ENCODE results near the gene RIPK3.

The RIPK3 gene

GRCh38 chr14:24321212-24321975 is 18.4 kb downstream of the RIPK3 start:
- Histone ChIP-seq H3K4me1 (ENCODE audit: control insufficient read depth, insufficient read depth, low read length, unreplicated experiment) (peaks cover 14% of the 10 kb centered on the region), H3K36me3 (ENCODE audit: insufficient read depth, low read length) (no peaks in the 10 kb centered on the region), H2AFZ (ENCODE audit: low read length, unreplicated experiment) (no peak overlapping the region), H3K4me3 (ENCODE audit: low read depth, low read length) (no peak overlapping the region), H3K27ac (ENCODE audit: low read depth, low read length) (no peak overlapping the region), H3K27me3 (ENCODE audit: insufficient read depth, low read length) (0 out of 2 replicates have a peak, but pooled peaks cover 10% of the 10 kb centered on the region), H3K79me2 (ENCODE audit: control insufficient read depth, insufficient read depth, low read length, unreplicated experiment) (no peaks in the 10 kb centered on the region)

GRCh38 chr14:24317141-24317928 is 22.5 kb downstream of the RIPK3 start:
- no peaks in the 10 kb centered on the region for H3K36me3 ChIP-seq (ENCODE audit: insufficient read depth, low read length)
- H3K27me3 ChIP-seq (ENCODE audit: insufficient read depth, low read length): 0 out of 2 replicates have a peak, but pooled peaks cover 10% of the 10 kb centered on the region
- peaks cover 14% of the 10 kb centered on the region for H3K4me1 ChIP-seq (ENCODE audit: control insufficient read depth, insufficient read depth, low read length, unreplicated experiment)
- H2AFZ ChIP-seq (ENCODE audit: low read length, unreplicated experiment): no peak overlapping the region
- H3K27ac ChIP-seq (ENCODE audit: low read depth, low read length): peak overlapping the region; percentile 34
- H3K4me3 ChIP-seq (ENCODE audit: low read depth, low read length): no peak overlapping the region
- H3K79me2 ChIP-seq (ENCODE audit: control insufficient read depth, insufficient read depth, low read length, unreplicated experiment): no peaks in the 10 kb centered on the region

- no peaks in the 10 kb centered on the region for H3K79me2 ChIP-seq (ENCODE audit: control insufficient read depth, insufficient read depth, low read length, unreplicated experiment)
- H3K36me3 ChIP-seq (ENCODE audit: insufficient read depth, low read length): no peaks in the 10 kb centered on the region
- no peak overlapping the region for H2AFZ ChIP-seq (ENCODE audit: low read length, unreplicated experiment)
- 0 out of 2 replicates have a peak, but pooled peaks cover 10% of the 10 kb centered on the region for H3K27me3 ChIP-seq (ENCODE audit: insufficient read depth, low read length)
- no peak overlapping the region for H3K4me3 ChIP-seq (ENCODE audit: low read depth, low read length)
- peak overlapping the region; percentile 34; the same call in 1 of the 2 replicates for H3K27ac ChIP-seq (ENCODE audit: low read depth, low read length)
- peaks cover 21% of the 10 kb centered on the region for H3K4me1 ChIP-seq (ENCODE audit: control insufficient read depth, insufficient read depth, low read length, unreplicated experiment)
Observed at GRCh38 chr14:24316597-24316950, 23.2 kb downstream of the RIPK3 start.

- H3K27me3 ChIP-seq (ENCODE audit: insufficient read depth, low read length): 0 out of 2 replicates have a peak, but pooled peaks cover 10% of the 10 kb centered on the region
- H3K27ac ChIP-seq (ENCODE audit: low read depth, low read length): no peak overlapping the region
- H3K4me3 ChIP-seq (ENCODE audit: low read depth, low read length): no peak overlapping the region
- H3K79me2 ChIP-seq (ENCODE audit: control insufficient read depth, insufficient read depth, low read length, unreplicated experiment): no peaks in the 10 kb centered on the region
- peaks cover 27% of the 10 kb centered on the region for H3K4me1 ChIP-seq (ENCODE audit: control insufficient read depth, insufficient read depth, low read length, unreplicated experiment)
- H2AFZ ChIP-seq (ENCODE audit: low read length, unreplicated experiment): no peak overlapping the region
- H3K36me3 ChIP-seq (ENCODE audit: insufficient read depth, low read length): no peaks in the 10 kb centered on the region
Observed at GRCh38 chr14:24315807-24316596, 23.8 kb downstream of the RIPK3 start.

- Histone ChIP-seq H3K4me3 (ENCODE audit: low read depth, low read length) (no peak overlapping the region), H3K36me3 (ENCODE audit: insufficient read depth, low read length) (no peaks in the 10 kb centered on the region), H2AFZ (ENCODE audit: low read length, unreplicated experiment) (no peak overlapping the region), H3K27me3 (ENCODE audit: insufficient read depth, low read length) (0 out of 2 replicates have a peak, but pooled peaks cover 8% of the 10 kb centered on the region), H3K79me2 (ENCODE audit: control insufficient read depth, insufficient read depth, low read length, unreplicated experiment) (no peaks in the 10 kb centered on the region), H3K4me1 (ENCODE audit: control insufficient read depth, insufficient read depth, low read length, unreplicated experiment) (peaks cover 31% of the 10 kb centered on the region), H3K27ac (ENCODE audit: low read depth, low read length) (no peak overlapping the region)
Observed at GRCh38 chr14:24315243-24315806, 24.5 kb downstream of the RIPK3 start.

- H2AFZ ChIP-seq (ENCODE audit: low read length, unreplicated experiment): no peak overlapping the region
- H3K27me3 ChIP-seq (ENCODE audit: insufficient read depth, low read length): 0 out of 2 replicates have a peak, but pooled peaks cover under 1% of the 10 kb centered on the region
- H3K36me3 ChIP-seq (ENCODE audit: insufficient read depth, low read length): no peaks in the 10 kb centered on the region
- H3K4me3 ChIP-seq (ENCODE audit: low read depth, low read length): no peak overlapping the region
- no peaks in the 10 kb centered on the region for H3K79me2 ChIP-seq (ENCODE audit: control insufficient read depth, insufficient read depth, low read length, unreplicated experiment)
- H3K27ac ChIP-seq (ENCODE audit: low read depth, low read length): no peak overlapping the region
- H3K4me1 ChIP-seq (ENCODE audit: control insufficient read depth, insufficient read depth, low read length, unreplicated experiment): peaks cover 38% of the 10 kb centered on the region
Observed at GRCh38 chr14:24314377-24315193, 25.2 kb downstream of the RIPK3 start.

- Histone ChIP-seq H3K79me2 (ENCODE audit: control insufficient read depth, insufficient read depth, low read length, unreplicated experiment) (no peaks in the 10 kb centered on the region), H3K36me3 (ENCODE audit: insufficient read depth, low read length) (no peaks in the 10 kb centered on the region), H3K4me1 (ENCODE audit: control insufficient read depth, insufficient read depth, low read length, unreplicated experiment) (peaks cover 38% of the 10 kb centered on the region), H3K27me3 (ENCODE audit: insufficient read depth, low read length) (no peaks in the 10 kb centered on the region), H3K27ac (ENCODE audit: low read depth, low read length) (no peak overlapping the region), H3K4me3 (ENCODE audit: low read depth, low read length) (no peak overlapping the region), H2AFZ (ENCODE audit: low read length, unreplicated experiment) (no peak overlapping the region)
Observed at GRCh38 chr14:24313913-24314312, 25.9 kb downstream of the RIPK3 start.

GRCh38 chr14:24312736-24313507 is 26.9 kb downstream of the RIPK3 start:
- no peaks in the 10 kb centered on the region for H3K27me3 ChIP-seq (ENCODE audit: insufficient read depth, low read length)
- no peak overlapping the region for H2AFZ ChIP-seq (ENCODE audit: low read length, unreplicated experiment)
- no peak overlapping the region for H3K4me3 ChIP-seq (ENCODE audit: low read depth, low read length)
- no peaks in the 10 kb centered on the region for H3K79me2 ChIP-seq (ENCODE audit: control insufficient read depth, insufficient read depth, low read length, unreplicated experiment)
- H3K4me1 ChIP-seq (ENCODE audit: control insufficient read depth, insufficient read depth, low read length, unreplicated experiment): peaks cover 38% of the 10 kb centered on the region
- no peak overlapping the region for H3K27ac ChIP-seq (ENCODE audit: low read depth, low read length)
- H3K36me3 ChIP-seq (ENCODE audit: insufficient read depth, low read length): no peaks in the 10 kb centered on the region

- Histone ChIP-seq H2AFZ (ENCODE audit: low read length, unreplicated experiment) (no peak overlapping the region), H3K4me3 (ENCODE audit: low read depth, low read length) (peak overlapping the region; percentile 70), H3K4me1 (ENCODE audit: control insufficient read depth, insufficient read depth, low read length, unreplicated experiment) (peaks cover 34% of the 10 kb centered on the region), H3K36me3 (ENCODE audit: insufficient read depth, low read length) (no peaks in the 10 kb centered on the region; the same call in 1 of the 2 replicates), H3K27me3 (ENCODE audit: insufficient read depth, low read length) (no peaks in the 10 kb centered on the region), H3K27ac (ENCODE audit: low read depth, low read length) (peak overlapping the region; percentile 33; the same call in 1 of the 2 replicates), H3K79me2 (ENCODE audit: control insufficient read depth, insufficient read depth, low read length, unreplicated experiment) (no peaks in the 10 kb centered on the region)
Observed at GRCh38 chr14:24311837-24312615, 27.8 kb downstream of the RIPK3 start.
